OCI-LY3 (cell line): ENCODE data around the gene IPO11.

ENCODE experiments used
- CTCF ChIP-seq: fragments of 200-600, 300-600 bp; sonication (generic); IDR thresholded peaks from 2 replicates; pipeline ENCODE4 v1.5.1; 2014; ENCODE audit warnings: antibody characterized with exemption, low read length, low read depth
- EZH2phosphoT487 ChIP-seq: fragments of 200-600 bp; shearing (Covaris generic); IDR thresholded peaks from 2 replicates; pipeline ENCODE4 v1.6.1; 2018; ENCODE audit warnings: antibody characterized with exemption, mixed run types, low read depth

- TF ChIP-seq CTCF (no peak), EZH2phosphoT487 (no peak)
These were observed 41.2 kb upstream of the IPO11 start for GRCh38 chr5:62371409-62371808.
